A549 (cell line): ENCODE measurements around the gene CLDN4. TPM values are rescaled to one million over a fixed set of nuclear protein-coding genes. Genes with fewer than 3 reads are reported as not detected.
A peak's percentile ranks its signal among the peaks of the same experiment; 100 is the strongest.

ENCODE experiments used
- ATAC-seq, 2 experiments: fragments of 200-7000 bp in 1 of 2; fragments of >200 bp in 1 of 2; cut with Nextera tagmentation in 1 of 2; cut with Tn5 transposase in 1 of 2; 3 replicates each; pipeline versions ENCODE4 v1.8.0 to v1.9.1; 2018 to 2020; ENCODE audit warnings: mild to moderate bottlenecking in 1 of 2, moderate library complexity in 1 of 2
- CTCF ChIA-PET: fragments of 300-600 bp; sonication (Branson Sonifier 250); formaldehyde crosslinking; extraction: SDS; loops from one replicate; lab custom pipeline; 2021; ENCODE audit warnings: antibody characterized with exemption, inconsistent platforms; lab: Yijun Ruan, JAX
- POLR2A ChIA-PET: fragments of 350-600 bp; formaldehyde crosslinking; extraction: SDS; loops from one replicate; lab custom pipeline; 2021; ENCODE audit warnings: antibody characterized with exemption, inconsistent platforms; lab: Yijun Ruan, JAX
- DNase-seq, 2 experiments: peaks; one replicate each; pipeline versions ENCODE4 v3.0.0 to v3.0.0-alpha.2; 2011 to 2016; ENCODE audit warnings: low read depth in 1 of 2, low spot score in 1 of 2
- FAIRE-seq: peaks from 2 replicates; lab custom pipeline; 2011; peaks lifted over from hg19 to GRCh38; lab: Jason Lieb, UNC
- H3K27ac ChIP-seq, 2 experiments: fragments of >200 bp; sonication (Bioruptor Twin); formaldehyde crosslinking; 3 replicates each; pipeline ENCODE4 v1.5.1; 2016 to 2017
- H3K4me1 ChIP-seq: fragments of >200 bp; sonication (Bioruptor Twin); formaldehyde crosslinking; 3 replicates; pipeline ENCODE4 v1.6.1; 2016
- H3K4me2 ChIP-seq: fragments of >200 bp; sonication (Bioruptor Twin); formaldehyde crosslinking; 3 replicates; pipeline ENCODE4 v1.6.1; 2016
- H3K4me3 ChIP-seq: fragments of >200 bp; sonication (Bioruptor Twin); formaldehyde crosslinking; 3 replicates; pipeline ENCODE4 v1.5.1; 2016
- H3K9me3 ChIP-seq: fragments of >200 bp; sonication (Bioruptor Twin); formaldehyde crosslinking; 3 replicates; pipeline ENCODE4 v1.6.1; 2016
- CHD2 ChIP-seq: fragments of 150-350 bp; IDR thresholded peaks from 2 replicates; pipeline ENCODE4 v1.6.1; 2014; ENCODE audit warnings: low read length; ENCODE audit not compliant: partially characterized antibody
- CHD4 ChIP-seq: fragments of 200-600 bp; sonication (generic); IDR thresholded peaks from 2 replicates; pipeline ENCODE4 v1.6.1; 2016; ENCODE audit warnings: antibody characterized with exemption, mild to moderate bottlenecking, borderline replicate concordance
- ESRRA ChIP-seq: fragments of 150-350 bp; IDR thresholded peaks from 2 replicates; pipeline ENCODE4 v1.6.1; 2014; ENCODE audit warnings: mild to moderate bottlenecking, low read length, borderline replicate concordance
- FOSB ChIP-seq: fragments of 250-450 bp; sonication (Bioruptor Pico); IDR thresholded peaks from 2 replicates; pipeline ENCODE4 v1.5.0; 2020; ENCODE audit warnings: mild to moderate bottlenecking, moderate library complexity
- FOSL2 ChIP-seq, 2 experiments: fragments of 450-650 bp in 1 of 2; fragments of >200 bp in 1 of 2; sonication (Bioruptor Twin) in 1 of 2; formaldehyde crosslinking; IDR thresholded peaks; 2 replicates each; pipeline versions ENCODE4 v1.5.0 to v1.6.1; 2016 to 2020; ENCODE audit warnings: mild to moderate bottlenecking in 1 of 2, moderate library complexity in 1 of 2
- FOXS1 ChIP-seq: fragments of 250-450 bp; sonication (Bioruptor Pico); IDR thresholded peaks from 2 replicates; pipeline ENCODE4 v1.5.0; 2020; ENCODE audit warnings: mild to moderate bottlenecking, moderate library complexity
- HEYL ChIP-seq: fragments of 250-450 bp; sonication (Bioruptor Pico); IDR thresholded peaks from 2 replicates; pipeline ENCODE4 v1.8.0; 2021; ENCODE audit warnings: mild to moderate bottlenecking, moderate library complexity
- HOXA7 ChIP-seq: fragments of 250-450 bp; sonication (Bioruptor Pico); IDR thresholded peaks from 2 replicates; pipeline ENCODE4 v1.5.0; 2020; ENCODE audit warnings: mild to moderate bottlenecking, moderate library complexity
- HOXB5 ChIP-seq: fragments of 250-450 bp; sonication (Bioruptor Pico); IDR thresholded peaks from 2 replicates; pipeline ENCODE4 v1.5.0; 2020; ENCODE audit warnings: mild to moderate bottlenecking, moderate library complexity
- JUN ChIP-seq, 2 experiments: fragments of >200 bp; sonication (Bioruptor Twin); formaldehyde crosslinking; IDR thresholded peaks; 2 replicates in 1 of 2; 3 replicates in 1 of 2; pipeline ENCODE4 v1.6.1; 2016 to 2017
- KDM5A ChIP-seq: fragments of 200-600 bp; sonication (generic); IDR thresholded peaks from 2 replicates; pipeline ENCODE4 v1.6.1; 2016; ENCODE audit warnings: antibody characterized with exemption, mild to moderate bottlenecking
- NR3C1 ChIP-seq: fragments of >200 bp; sonication (Bioruptor Twin); formaldehyde crosslinking; IDR thresholded peaks from 3 replicates; pipeline ENCODE4 v1.6.1; 2017
- RAD21 ChIP-seq, 2 experiments: fragments of >200 bp in 1 of 2; sonication (Bioruptor Twin) in 1 of 2; formaldehyde crosslinking in 1 of 2; IDR thresholded peaks in 1 of 2; conservative IDR thresholded peaks in 1 of 2; 2 replicates in 1 of 2; 3 replicates in 1 of 2; pipeline ENCODE4 v1.6.1; 2012 to 2018; ENCODE audit warnings: inconsistent platforms in 1 of 2
- SMC3 ChIP-seq: fragments of >200 bp; sonication (Bioruptor Twin); formaldehyde crosslinking; IDR thresholded peaks from 3 replicates; pipeline ENCODE4 v1.6.1; 2018; ENCODE audit warnings: inconsistent platforms
- SREBF2 ChIP-seq: fragments of 450-650 bp; IDR thresholded peaks from 2 replicates; pipeline ENCODE4 v1.6.1; 2014; ENCODE audit warnings: mild to moderate bottlenecking, moderate library complexity
- TFCP2L1 ChIP-seq: fragments of 250-450 bp; sonication (Bioruptor Pico); IDR thresholded peaks from 2 replicates; pipeline ENCODE4 v1.5.0; 2021; ENCODE audit warnings: mild to moderate bottlenecking
- ZC3H11A ChIP-seq: fragments of 450-650 bp; IDR thresholded peaks from 2 replicates; pipeline ENCODE4 v1.6.1; 2014; ENCODE audit warnings: antibody characterized with exemption, mild to moderate bottlenecking
- WGBS: methylation state at CpG from one replicate; pipeline ENCODE4 v1.1.6; 2017; ENCODE audit errors: missing lambda C conversion rate; 5-methylcytosine and 5-hydroxymethylcytosine counted together
- polyA plus RNA-seq, 4 experiments: library from polyadenylated mRNA; depleted of rRNA in 3 of 4; stranded (reverse); fragments of >200 nt; fragmentation: RNase III in 1 of 4; extraction: RNeasy Plus Mini Kit Qiagen cat#74134 plus additional on column Dnase treatment in 1 of 4; gene quantifications; 2 replicates in 3 of 4; 3 replicates in 1 of 4; pipeline ENCODE4 v1.2.3, GENCODE V29; 2011 to 2017
- TF ChIP-seq, protein P1 (sequence below): fragments of 250-450 bp; sonication (Bioruptor Pico); IDR thresholded peaks from 2 replicates; pipeline ENCODE4 v1.5.0; 2021; ENCODE audit warnings: mild to moderate bottlenecking, moderate library complexity, borderline replicate concordance
- TF ChIP-seq, protein P2 (sequence below): fragments of 200-600 bp; sonication (generic); IDR thresholded peaks from 2 replicates; pipeline ENCODE4 v1.6.1; 2016; ENCODE audit warnings: antibody characterized with exemption, mild to moderate bottlenecking, moderate library complexity
- TF ChIP-seq, protein P3 (sequence below): fragments of >200 bp; sonication (Bioruptor Twin); formaldehyde crosslinking; IDR thresholded peaks from 3 replicates; pipeline ENCODE4 v1.5.1; 2016

CLDN4 gene
- polyA plus RNA-seq, 2 of the 4 experiments (the other 2 are of a cell fraction) = 1.5 to 2.4 TPM

- TF ChIP-seq, protein P1, sequence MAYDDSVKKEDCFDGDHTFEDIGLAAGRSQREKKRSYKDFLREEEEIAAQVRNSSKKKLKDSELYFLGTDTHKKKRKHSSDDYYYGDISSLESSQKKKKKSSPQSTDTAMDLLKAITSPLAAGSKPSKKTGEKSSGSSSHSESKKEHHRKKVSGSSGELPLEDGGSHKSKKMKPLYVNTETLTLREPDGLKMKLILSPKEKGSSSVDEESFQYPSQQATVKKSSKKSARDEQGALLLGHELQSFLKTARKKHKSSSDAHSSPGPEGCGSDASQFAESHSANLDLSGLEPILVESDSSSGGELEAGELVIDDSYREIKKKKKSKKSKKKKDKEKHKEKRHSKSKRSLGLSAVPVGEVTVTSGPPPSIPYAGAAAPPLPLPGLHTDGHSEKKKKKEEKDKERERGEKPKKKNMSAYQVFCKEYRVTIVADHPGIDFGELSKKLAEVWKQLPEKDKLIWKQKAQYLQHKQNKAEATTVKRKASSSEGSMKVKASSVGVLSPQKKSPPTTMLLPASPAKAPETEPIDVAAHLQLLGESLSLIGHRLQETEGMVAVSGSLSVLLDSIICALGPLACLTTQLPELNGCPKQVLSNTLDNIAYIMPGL (CRISPR knock-in tag) = no peak
- TF ChIP-seq HEYL (CRISPR knock-in tag) (no peak), HOXA7 (no peak), HOXB5 (CRISPR knock-in tag) (no peak), KDM5A (no peak), TFCP2L1 (CRISPR knock-in tag) (no peak), RAD21 (conservative IDR thresholded peaks at IDR 0.05 in 1 of 2, IDR thresholded peaks at IDR 0.05 in 1 of 2) (no peak), CHD4 (no peak), CHD2 (no peak)
These were observed 1.8 kb upstream of the CLDN4 start (continued) for GRCh38 chr7:73828972-73829371.

GRCh38 chr7:73829505-73829904, 1.3 kb upstream of the CLDN4 start:
- no peak for DNase-seq
- Histone ChIP-seq H3K9me3 (no peaks in the 10 kb centered on the region), H3K4me1 (peaks cover 70% of the 10 kb centered on the region), H3K4me2 (peak overlapping the region; percentile 34; the same call in 1 of the 3 replicates)
- FAIRE-seq = no peak
- no peak for ATAC-seq
- CTCF ChIA-PET = interaction anchor here (0.6 to 1.9 kb wide), 6 partner anchors 12 to 104 kb away, joined by 3 to 4 read pairs (median 4); no protein-coding TSS in a partner anchor
- TF ChIP-seq ESRRA (no peak), JUN (IDR thresholded peaks at IDR 0.05) (no peak), NR3C1 (no peak), FOSL2 (IDR thresholded peaks at IDR 0.05) (no peak), FOSL2 (CRISPR knock-in tag; IDR thresholded peaks at IDR 0.05) (no peak), ZC3H11A (no peak), SREBF2 (no peak), FOXS1 (CRISPR knock-in tag) (no peak)
- TF ChIP-seq, protein P2, sequence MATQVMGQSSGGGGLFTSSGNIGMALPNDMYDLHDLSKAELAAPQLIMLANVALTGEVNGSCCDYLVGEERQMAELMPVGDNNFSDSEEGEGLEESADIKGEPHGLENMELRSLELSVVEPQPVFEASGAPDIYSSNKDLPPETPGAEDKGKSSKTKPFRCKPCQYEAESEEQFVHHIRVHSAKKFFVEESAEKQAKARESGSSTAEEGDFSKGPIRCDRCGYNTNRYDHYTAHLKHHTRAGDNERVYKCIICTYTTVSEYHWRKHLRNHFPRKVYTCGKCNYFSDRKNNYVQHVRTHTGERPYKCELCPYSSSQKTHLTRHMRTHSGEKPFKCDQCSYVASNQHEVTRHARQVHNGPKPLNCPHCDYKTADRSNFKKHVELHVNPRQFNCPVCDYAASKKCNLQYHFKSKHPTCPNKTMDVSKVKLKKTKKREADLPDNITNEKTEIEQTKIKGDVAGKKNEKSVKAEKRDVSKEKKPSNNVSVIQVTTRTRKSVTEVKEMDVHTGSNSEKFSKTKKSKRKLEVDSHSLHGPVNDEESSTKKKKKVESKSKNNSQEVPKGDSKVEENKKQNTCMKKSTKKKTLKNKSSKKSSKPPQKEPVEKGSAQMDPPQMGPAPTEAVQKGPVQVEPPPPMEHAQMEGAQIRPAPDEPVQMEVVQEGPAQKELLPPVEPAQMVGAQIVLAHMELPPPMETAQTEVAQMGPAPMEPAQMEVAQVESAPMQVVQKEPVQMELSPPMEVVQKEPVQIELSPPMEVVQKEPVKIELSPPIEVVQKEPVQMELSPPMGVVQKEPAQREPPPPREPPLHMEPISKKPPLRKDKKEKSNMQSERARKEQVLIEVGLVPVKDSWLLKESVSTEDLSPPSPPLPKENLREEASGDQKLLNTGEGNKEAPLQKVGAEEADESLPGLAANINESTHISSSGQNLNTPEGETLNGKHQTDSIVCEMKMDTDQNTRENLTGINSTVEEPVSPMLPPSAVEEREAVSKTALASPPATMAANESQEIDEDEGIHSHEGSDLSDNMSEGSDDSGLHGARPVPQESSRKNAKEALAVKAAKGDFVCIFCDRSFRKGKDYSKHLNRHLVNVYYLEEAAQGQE = no peak
- TF ChIP-seq, all 56 proteins: peak for 0
- WGBS = 74% methylated on average over 7 of the region's 7 CpGs
- POLR2A ChIA-PET = interaction anchor here (1.3 kb wide), 1 partner anchor 21 kb away, joined by 4 read pairs; no protein-coding TSS in a partner anchor
- Histone ChIP-seq H3K27ac (peak overlapping the region; percentile 25 to 86; a peak in 4 of 6 replicates), H3K4me3 (no peak overlapping the region)

DNA sequence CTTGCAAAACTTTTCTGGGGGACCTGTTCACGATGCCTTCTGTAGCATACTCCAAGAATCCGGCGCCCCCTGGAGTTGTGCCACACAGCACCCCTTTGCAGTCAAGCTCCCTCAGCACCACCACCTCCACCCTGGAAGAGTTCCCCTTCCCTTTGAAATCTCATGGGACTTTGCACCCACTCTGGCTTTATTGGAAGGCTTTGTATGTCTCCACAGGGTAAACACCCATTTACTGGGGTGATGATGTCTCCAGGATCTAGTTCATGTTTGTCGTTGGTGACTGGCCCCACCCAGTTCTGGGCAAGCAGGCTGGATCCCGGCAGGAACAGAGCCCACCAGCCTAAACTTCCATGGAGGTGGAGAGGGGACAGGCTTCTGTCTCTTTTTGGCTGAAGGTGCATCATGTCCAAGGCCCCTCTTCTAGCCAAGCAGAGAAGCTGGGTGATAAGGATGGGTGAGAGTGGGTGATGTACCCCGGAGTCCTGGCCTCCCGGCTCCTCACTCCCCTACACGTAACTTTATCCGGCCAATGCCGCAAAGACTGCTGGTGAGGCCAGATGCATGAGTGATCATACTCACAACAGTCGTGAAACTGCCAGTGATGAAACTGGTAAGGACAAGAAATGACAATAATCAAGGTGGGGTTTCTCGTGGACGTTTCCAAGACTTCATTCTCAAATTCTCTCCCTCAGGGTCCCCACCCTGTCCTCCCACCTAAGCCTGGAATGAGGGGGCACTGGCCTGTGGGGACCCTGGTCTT, 695 bp upstream of the CLDN4 start:
- TF ChIP-seq ZC3H11A (no peak), SMC3 (no peak), JUN (IDR thresholded peaks at IDR 0.05) (no peak), FOSB (CRISPR knock-in tag) (no peak)
- TF ChIP-seq, protein P3, sequence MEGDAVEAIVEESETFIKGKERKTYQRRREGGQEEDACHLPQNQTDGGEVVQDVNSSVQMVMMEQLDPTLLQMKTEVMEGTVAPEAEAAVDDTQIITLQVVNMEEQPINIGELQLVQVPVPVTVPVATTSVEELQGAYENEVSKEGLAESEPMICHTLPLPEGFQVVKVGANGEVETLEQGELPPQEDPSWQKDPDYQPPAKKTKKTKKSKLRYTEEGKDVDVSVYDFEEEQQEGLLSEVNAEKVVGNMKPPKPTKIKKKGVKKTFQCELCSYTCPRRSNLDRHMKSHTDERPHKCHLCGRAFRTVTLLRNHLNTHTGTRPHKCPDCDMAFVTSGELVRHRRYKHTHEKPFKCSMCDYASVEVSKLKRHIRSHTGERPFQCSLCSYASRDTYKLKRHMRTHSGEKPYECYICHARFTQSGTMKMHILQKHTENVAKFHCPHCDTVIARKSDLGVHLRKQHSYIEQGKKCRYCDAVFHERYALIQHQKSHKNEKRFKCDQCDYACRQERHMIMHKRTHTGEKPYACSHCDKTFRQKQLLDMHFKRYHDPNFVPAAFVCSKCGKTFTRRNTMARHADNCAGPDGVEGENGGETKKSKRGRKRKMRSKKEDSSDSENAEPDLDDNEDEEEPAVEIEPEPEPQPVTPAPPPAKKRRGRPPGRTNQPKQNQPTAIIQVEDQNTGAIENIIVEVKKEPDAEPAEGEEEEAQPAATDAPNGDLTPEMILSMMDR = 0 out of 3 replicates have a peak, but pooled peaks have one; percentile 6
- FAIRE-seq = no peak
- no peaks in the 10 kb centered on the region for H3K9me3 ChIP-seq

More for the DNA sequence above, 695 bp upstream of the CLDN4 start:
- ChIA-PET CTCF (interaction anchor here (0.6 to 1.9 kb wide), 6 partner anchors 13 to 104 kb away, joined by 3 to 4 read pairs (median 4); no protein-coding TSS in a partner anchor), POLR2A (interaction anchor here (0.6 to 1.3 kb wide), 2 partner anchors 13 to 20 kb away, joined by 4 read pairs; no protein-coding TSS in a partner anchor)
- WGBS = 68% methylated on average over 13 of the region's 13 CpGs
- ATAC-seq (no peak), DNase-seq (no peak)
- Histone ChIP-seq H3K4me1 (peaks cover 70% of the 10 kb centered on the region), H3K27ac (peak overlapping the region; percentile 34 to 86; a peak in 5 of 6 replicates), H3K4me2 (peak overlapping the region; percentile 34; the same call in 1 of the 3 replicates), H3K4me3 (no peak overlapping the region)
